ENCODE results near the gene LIN52.

The LIN52 gene

DNA sequence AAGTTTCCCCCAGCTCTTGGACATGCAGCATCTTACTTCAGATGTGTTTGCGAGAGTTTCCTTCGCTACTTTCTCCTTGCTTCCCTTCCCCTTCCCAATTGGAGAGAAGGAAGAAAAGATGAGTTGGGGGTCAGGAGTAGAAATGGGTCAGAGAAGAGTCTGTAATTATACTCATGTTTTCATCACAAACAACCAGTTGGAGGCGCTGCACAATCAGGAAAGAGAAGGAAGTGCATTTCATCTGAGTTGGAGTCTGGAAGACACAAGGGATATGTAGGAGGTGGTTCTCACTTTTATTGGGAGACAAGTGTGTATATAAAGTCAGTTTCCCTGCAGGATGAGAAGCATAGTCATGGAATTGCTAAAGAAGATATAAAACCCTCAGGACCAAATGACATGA lies 123.2 kb downstream of the LIN52 start:
- no peaks in the 10 kb centered on the region for H3K79me2 ChIP-seq (ENCODE audit: insufficient read depth, low read depth)
- no peaks in the 10 kb centered on the region for H3K36me3 ChIP-seq (ENCODE audit: insufficient read depth)
- TF ChIP-seq, protein P1, sequence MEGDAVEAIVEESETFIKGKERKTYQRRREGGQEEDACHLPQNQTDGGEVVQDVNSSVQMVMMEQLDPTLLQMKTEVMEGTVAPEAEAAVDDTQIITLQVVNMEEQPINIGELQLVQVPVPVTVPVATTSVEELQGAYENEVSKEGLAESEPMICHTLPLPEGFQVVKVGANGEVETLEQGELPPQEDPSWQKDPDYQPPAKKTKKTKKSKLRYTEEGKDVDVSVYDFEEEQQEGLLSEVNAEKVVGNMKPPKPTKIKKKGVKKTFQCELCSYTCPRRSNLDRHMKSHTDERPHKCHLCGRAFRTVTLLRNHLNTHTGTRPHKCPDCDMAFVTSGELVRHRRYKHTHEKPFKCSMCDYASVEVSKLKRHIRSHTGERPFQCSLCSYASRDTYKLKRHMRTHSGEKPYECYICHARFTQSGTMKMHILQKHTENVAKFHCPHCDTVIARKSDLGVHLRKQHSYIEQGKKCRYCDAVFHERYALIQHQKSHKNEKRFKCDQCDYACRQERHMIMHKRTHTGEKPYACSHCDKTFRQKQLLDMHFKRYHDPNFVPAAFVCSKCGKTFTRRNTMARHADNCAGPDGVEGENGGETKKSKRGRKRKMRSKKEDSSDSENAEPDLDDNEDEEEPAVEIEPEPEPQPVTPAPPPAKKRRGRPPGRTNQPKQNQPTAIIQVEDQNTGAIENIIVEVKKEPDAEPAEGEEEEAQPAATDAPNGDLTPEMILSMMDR (conservative IDR thresholded peaks at IDR 0.05; ENCODE audit: low read depth, low read length) = no peak
- H2AFZ ChIP-seq (ENCODE audit: low read depth) = no peak overlapping the region
- H3K9ac ChIP-seq = no peak overlapping the region
- H3K4me1 ChIP-seq (ENCODE audit: low read depth, poor library complexity, severe bottlenecking) = no peaks in the 10 kb centered on the region
- H3K4me2 ChIP-seq = no peak overlapping the region
- H4K20me1 ChIP-seq (ENCODE audit: insufficient read depth) = no peaks in the 10 kb centered on the region
- no peaks in the 10 kb centered on the region for H3K27me3 ChIP-seq (ENCODE audit: insufficient read depth, low read depth)
- H3K27ac ChIP-seq = no peak overlapping the region
- no peak overlapping the region for H3K4me3 ChIP-seq (IDR thresholded peaks at IDR 0.05; ENCODE audit: insufficient read depth, low read depth, low read length)

DNA sequence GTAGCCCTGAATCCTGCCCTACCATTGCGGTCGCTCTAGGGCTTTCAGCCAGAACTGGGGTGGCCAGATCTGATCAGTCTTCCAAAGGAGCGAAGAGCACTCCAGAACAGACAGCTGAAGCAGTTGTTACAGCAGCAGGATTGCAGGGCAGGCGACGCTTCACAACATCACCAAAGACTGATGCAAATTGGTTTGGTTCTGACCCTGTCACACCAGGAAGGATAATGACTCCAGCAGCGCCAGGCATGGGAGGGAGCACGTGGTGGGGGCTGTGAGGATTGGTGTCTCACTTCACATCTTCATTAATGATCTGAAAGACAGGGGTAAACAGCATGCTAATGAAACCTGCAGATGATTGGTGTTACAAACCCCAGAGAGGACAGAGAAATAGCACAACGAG lies 123.9 kb downstream of the LIN52 start:
- Histone ChIP-seq H3K4me3 (IDR thresholded peaks at IDR 0.05; ENCODE audit: insufficient read depth, low read depth, low read length) (no peak overlapping the region), H3K4me2 (no peak overlapping the region), H3K27ac (no peak overlapping the region), H3K36me3 (ENCODE audit: insufficient read depth) (no peaks in the 10 kb centered on the region), H3K4me1 (ENCODE audit: low read depth, poor library complexity, severe bottlenecking) (no peaks in the 10 kb centered on the region), H3K27me3 (ENCODE audit: insufficient read depth, low read depth) (no peaks in the 10 kb centered on the region), H3K79me2 (ENCODE audit: insufficient read depth, low read depth) (no peaks in the 10 kb centered on the region), H4K20me1 (ENCODE audit: insufficient read depth) (no peaks in the 10 kb centered on the region), H3K9ac (no peak overlapping the region), H2AFZ (ENCODE audit: low read depth) (no peak overlapping the region)
- TF ChIP-seq, protein P1 (conservative IDR thresholded peaks at IDR 0.05; ENCODE audit: low read depth, low read length) = no peak

DNA sequence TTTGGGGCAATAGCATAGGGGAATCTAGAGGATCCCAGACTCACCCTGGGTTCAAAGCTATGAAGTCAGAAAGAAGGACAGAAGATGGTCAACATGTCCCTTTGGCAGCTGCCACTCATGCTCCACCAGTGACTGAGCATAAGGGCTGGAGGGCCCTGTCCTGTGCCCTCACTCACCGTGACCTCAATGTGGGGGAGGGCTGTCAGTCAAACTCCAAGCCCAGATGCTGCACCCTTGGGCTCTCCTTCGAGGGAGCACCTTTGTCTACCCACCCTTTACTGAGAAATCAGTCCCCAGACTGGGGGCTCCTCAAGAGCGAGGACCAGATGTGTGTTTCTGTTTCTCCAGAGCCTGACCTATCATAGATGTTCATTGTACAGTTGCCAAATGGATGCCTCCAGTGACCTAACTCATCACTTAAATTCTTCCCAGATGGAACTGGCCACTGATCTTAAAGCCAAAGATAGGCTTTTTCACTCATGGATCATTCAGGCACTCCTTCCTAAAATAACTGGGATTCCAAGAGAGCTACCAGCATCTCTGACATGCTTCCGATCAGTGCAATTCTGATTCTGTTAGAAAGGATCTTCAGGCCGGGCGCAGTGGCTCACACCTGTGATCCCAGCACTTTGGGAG lies 127.3 kb downstream of the LIN52 start:
- no peak overlapping the region for H2AFZ ChIP-seq (ENCODE audit: low read depth)
- no peaks in the 10 kb centered on the region for H3K36me3 ChIP-seq (ENCODE audit: insufficient read depth)
- TF ChIP-seq, protein P1 (conservative IDR thresholded peaks at IDR 0.05; ENCODE audit: low read depth, low read length) = no peak
- no peaks in the 10 kb centered on the region for H3K79me2 ChIP-seq (ENCODE audit: insufficient read depth, low read depth)
- no peaks in the 10 kb centered on the region for H4K20me1 ChIP-seq (ENCODE audit: insufficient read depth)
- no peaks in the 10 kb centered on the region for H3K4me1 ChIP-seq (ENCODE audit: low read depth, poor library complexity, severe bottlenecking)
- H3K4me2 ChIP-seq = no peak overlapping the region
- H3K9ac ChIP-seq = no peak overlapping the region
- no peaks in the 10 kb centered on the region for H3K27me3 ChIP-seq (ENCODE audit: insufficient read depth, low read depth)
- no peak overlapping the region for H3K4me3 ChIP-seq (IDR thresholded peaks at IDR 0.05; ENCODE audit: insufficient read depth, low read depth, low read length)
- no peak overlapping the region for H3K27ac ChIP-seq

DNA sequence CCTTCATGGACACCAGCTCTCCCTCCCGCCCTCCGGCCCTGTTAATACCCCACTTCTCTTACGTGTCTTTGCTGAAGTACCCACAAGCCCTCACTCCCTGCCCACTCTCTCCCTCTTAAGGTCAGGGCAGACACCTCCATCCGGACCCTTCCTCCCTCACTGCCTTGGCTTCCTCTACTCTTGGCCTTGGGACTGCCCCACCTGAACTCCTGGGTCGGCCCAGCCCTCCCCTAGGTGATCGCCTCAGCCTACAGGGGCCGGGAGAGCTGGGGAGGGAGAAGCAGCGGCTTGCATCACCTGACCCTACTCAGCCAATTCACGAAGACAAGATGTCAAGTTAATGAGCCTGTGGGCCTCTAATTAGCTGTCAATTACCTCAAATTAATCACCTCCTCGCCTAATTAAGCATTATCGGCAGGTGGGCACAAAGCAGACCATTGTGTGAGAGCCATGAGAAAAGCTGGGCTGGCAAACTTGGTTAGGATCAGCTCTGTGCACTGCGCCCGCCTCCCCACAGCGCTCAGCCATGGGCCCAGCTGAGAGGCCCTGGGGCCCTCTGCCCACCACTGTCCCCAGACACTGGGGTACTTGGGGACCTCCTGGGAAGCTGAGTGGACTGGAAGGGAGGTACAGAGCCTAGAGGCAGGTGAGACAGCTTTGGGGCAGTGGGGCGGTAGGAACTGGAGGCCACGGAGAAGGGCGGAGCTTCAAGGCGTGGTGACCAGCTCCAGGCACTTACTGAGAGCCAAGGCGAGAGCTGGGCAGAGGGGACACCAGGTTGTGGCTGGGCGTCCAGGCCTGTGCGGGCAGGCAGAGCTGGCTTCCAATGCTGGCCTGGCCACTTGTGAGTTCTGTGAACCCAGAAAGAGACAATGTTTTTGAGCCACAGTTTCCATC lies 129.4 kb downstream of the LIN52 start:
- TF ChIP-seq, protein P1 (conservative IDR thresholded peaks at IDR 0.05; ENCODE audit: low read depth, low read length) = no peak
- no peaks in the 10 kb centered on the region for H3K79me2 ChIP-seq (ENCODE audit: insufficient read depth, low read depth)
- H4K20me1 ChIP-seq (ENCODE audit: insufficient read depth) = no peaks in the 10 kb centered on the region
- H3K4me3 ChIP-seq (IDR thresholded peaks at IDR 0.05; ENCODE audit: insufficient read depth, low read depth, low read length) = no peak overlapping the region
- no peaks in the 10 kb centered on the region for H3K36me3 ChIP-seq (ENCODE audit: insufficient read depth)
- no peak overlapping the region for H3K4me2 ChIP-seq
- H3K9ac ChIP-seq = no peak overlapping the region
- no peaks in the 10 kb centered on the region for H3K27me3 ChIP-seq (ENCODE audit: insufficient read depth, low read depth)
- no peak overlapping the region for H3K27ac ChIP-seq
- no peaks in the 10 kb centered on the region for H3K4me1 ChIP-seq (ENCODE audit: low read depth, poor library complexity, severe bottlenecking)
- H2AFZ ChIP-seq (ENCODE audit: low read depth) = no peak overlapping the region

Measured in KMS-11 (cell line).